Hepatocyte (in vitro differentiated cells): Measurements from ENCODE around the gene SP110. TPM values are rescaled to one million over a fixed set of nuclear protein-coding genes. Genes with fewer than 3 reads are reported as not detected.

Experiments
- DNase-seq: peaks from one replicate; pipeline ENCODE4 v3.0.0-alpha.2; 2016; ENCODE audit warnings: low spot score
- H2AFZ ChIP-seq: fragments of 200-600 bp; sonication (generic); 2 replicates; pipeline ENCODE4 v1.6.0; 2016; ENCODE audit warnings: antibody characterized with exemption, mild to moderate bottlenecking
- H3K27ac ChIP-seq: fragments of 200-600 bp; sonication (generic); 2 replicates; pipeline ENCODE4 v1.5.1; 2016; ENCODE audit warnings: mild to moderate bottlenecking
- H3K27me3 ChIP-seq: fragments of 200-600 bp; sonication (generic); 2 replicates; pipeline ENCODE4 v1.6.1; 2016
- H3K36me3 ChIP-seq: fragments of 200-600 bp; sonication (generic); replicated peaks from 2 replicates; pipeline ENCODE4 v1.5.1; 2016; ENCODE audit warnings: low read depth; ENCODE audit not compliant: insufficient read depth
- H3K4me1 ChIP-seq: fragments of 200-600 bp; sonication (generic); 2 replicates; pipeline ENCODE4 v1.5.1; 2016; ENCODE audit warnings: mild to moderate bottlenecking, moderate library complexity; ENCODE audit not compliant: insufficient read depth
- H3K4me2 ChIP-seq: fragments of 200-600 bp; sonication (generic); 2 replicates; pipeline ENCODE4 v1.6.0; 2016
- H3K4me3 ChIP-seq: fragments of 200-600 bp; sonication (generic); 2 replicates; pipeline ENCODE4 v1.5.1; 2016; ENCODE audit warnings: mild to moderate bottlenecking
- H3K79me2 ChIP-seq: fragments of 200-600 bp; sonication (generic); 2 replicates; pipeline ENCODE4 v1.6.0; 2017; ENCODE audit warnings: mild to moderate bottlenecking
- H3K9me2 ChIP-seq: fragments of 200-600 bp; sonication (generic); replicated peaks from 2 replicates; pipeline ENCODE4 v1.6.0; 2017; ENCODE audit warnings: mild to moderate bottlenecking; ENCODE audit not compliant: insufficient read depth
- H3K9me3 ChIP-seq: fragments of 200-600 bp; sonication (generic); 2 replicates; pipeline ENCODE4 v1.5.1; 2016; ENCODE audit warnings: low read depth, mild to moderate bottlenecking
- H4K20me1 ChIP-seq: fragments of 200-600 bp; sonication (generic); 2 replicates; pipeline ENCODE4 v1.6.0; 2016; ENCODE audit warnings: mild to moderate bottlenecking; ENCODE audit not compliant: insufficient read depth, poor library complexity, severe bottlenecking
- CTCF ChIP-seq: fragments of 200-600 bp; sonication (generic); IDR thresholded peaks from 2 replicates; pipeline ENCODE4 v1.5.1; 2016; ENCODE audit warnings: antibody characterized with exemption, mild to moderate bottlenecking; ENCODE audit not compliant: poor library complexity
- EZH2 ChIP-seq: fragments of 200-600 bp; sonication (generic); IDR thresholded peaks from 2 replicates; pipeline ENCODE4 v1.6.1; 2016; ENCODE audit warnings: antibody characterized with exemption, mild to moderate bottlenecking, borderline replicate concordance
- EZH2phosphoT487 ChIP-seq: fragments of 200-600 bp; sonication (generic); IDR thresholded peaks from one replicate; pipeline ENCODE4 v1.6.1; 2018; ENCODE audit warnings: antibody characterized with exemption, mild to moderate bottlenecking, low read depth, moderate library complexity; ENCODE audit not compliant: unreplicated experiment, severe bottlenecking
- whole genome bisulfite sequencing: methylation state at CpG from one replicate; pipeline ENCODE4 v1.1.6; 2016; ENCODE audit warnings: low lambda C conversion rate; ENCODE audit errors: missing lambda C conversion rate; 5-methylcytosine and 5-hydroxymethylcytosine counted together
- polyA plus RNA-seq: library from polyadenylated mRNA; unstranded; fragments of >200 nt; fragmentation: Nextera tagmentation; extraction: Ambion mirVana; gene quantifications from 2 replicates; pipeline ENCODE4 v1.2.1, GENCODE V29; 2016
- total RNA-seq: library from RNA; depleted of rRNA; stranded (reverse); fragments of >200 nt; gene quantifications from 2 replicates; pipeline ENCODE4 v1.2.3, GENCODE V29; 2014

SP110 gene
- total and polyA plus RNA-seq, 2 experiments from 2014 or later: 10.9 to 15.9 TPM

GRCh38 chr2:230234122-230234722, 14.4 kb upstream of the SP110 start:
- WGBS: 66% methylated on average over 3 of the region's 3 CpGs

GRCh38 chr2:230231251-230231650, 11.5 kb upstream of the SP110 start:
- no peaks in the 10 kb centered on the region for H3K36me3 ChIP-seq
- no peaks in the 10 kb centered on the region for H3K9me2 ChIP-seq
- no peaks in the 10 kb centered on the region for H3K4me1 ChIP-seq
- H3K27me3 ChIP-seq: no peaks in the 10 kb centered on the region
- TF ChIP-seq EZH2 (no peak), EZH2phosphoT487 (no peak), CTCF (no peak)
- no peak overlapping the region for H3K4me2 ChIP-seq
- no peak overlapping the region for H3K4me3 ChIP-seq
- H3K9me3 ChIP-seq: no peaks in the 10 kb centered on the region
- no peaks in the 10 kb centered on the region for H4K20me1 ChIP-seq
- no peak for DNase-seq
- H3K27ac ChIP-seq: no peak overlapping the region
- no peaks in the 10 kb centered on the region for H3K79me2 ChIP-seq
- no peak overlapping the region for H2AFZ ChIP-seq
- WGBS: 61% methylated on average over 3 of the region's 3 CpGs

More at GRCh38 chr2:230234122-230234722, 14.4 kb upstream of the SP110 start:
- Histone ChIP-seq H3K36me3 (no peaks in the 10 kb centered on the region), H4K20me1 (no peaks in the 10 kb centered on the region), H3K27ac (no peak overlapping the region), H3K27me3 (no peaks in the 10 kb centered on the region), H3K9me3 (no peaks in the 10 kb centered on the region), H3K4me2 (no peak overlapping the region), H3K4me3 (no peak overlapping the region), H3K4me1 (no peaks in the 10 kb centered on the region), H3K79me2 (no peaks in the 10 kb centered on the region), H3K9me2 (no peaks in the 10 kb centered on the region), H2AFZ (no peak overlapping the region)
- TF ChIP-seq EZH2 (no peak), CTCF (no peak), EZH2phosphoT487 (no peak)
- no peak for DNase-seq

GRCh38 chr2:230230496-230231200, 10.9 kb upstream of the SP110 start:
- Histone ChIP-seq H3K4me1 (no peaks in the 10 kb centered on the region), H3K36me3 (no peaks in the 10 kb centered on the region), H4K20me1 (no peaks in the 10 kb centered on the region), H3K9me3 (no peaks in the 10 kb centered on the region), H3K79me2 (no peaks in the 10 kb centered on the region), H3K27ac (no peak overlapping the region), H3K4me2 (no peak overlapping the region), H3K27me3 (no peaks in the 10 kb centered on the region), H2AFZ (no peak overlapping the region), H3K9me2 (no peaks in the 10 kb centered on the region), H3K4me3 (no peak overlapping the region)
- WGBS: 95% methylated on average over 2 of the region's 2 CpGs
- TF ChIP-seq CTCF (no peak), EZH2phosphoT487 (no peak)
- no peak for DNase-seq
